Measurements from ENCODE around the gene CBFA2T2. TPM values are rescaled to one million over a fixed set of nuclear protein-coding genes. Genes with fewer than 3 reads are reported as not detected.
A peak's percentile ranks its signal among the peaks of the same experiment; 100 is the strongest.
"Not testable (repeated sequence)": the region's sequence is repeated elsewhere in the genome, so short reads cannot be mapped to it uniquely, and the experiment has no call there.

The CBFA2T2 gene
- total RNA-seq, 1 experiment from 2014 or later = 22.3 TPM

DNA sequence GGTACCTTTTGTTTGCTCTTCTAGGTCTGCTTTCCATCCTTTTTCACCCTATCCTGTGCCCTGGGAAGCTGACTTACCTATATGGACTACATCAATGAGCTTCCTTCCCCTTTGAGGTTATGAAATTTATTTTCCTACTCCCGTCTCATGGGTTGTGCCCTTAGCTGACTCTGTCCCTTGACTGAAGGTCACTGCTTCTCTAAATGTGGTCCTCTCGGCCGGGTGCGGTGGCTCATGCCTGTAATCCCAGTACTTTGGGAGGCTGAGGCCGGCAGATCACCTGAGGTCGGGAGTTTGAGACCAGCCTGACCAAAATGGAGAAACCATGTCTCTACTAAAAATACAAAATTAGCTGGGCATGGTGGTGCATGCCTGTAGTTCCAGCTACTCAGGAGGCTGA lies 6.9 kb downstream of the CBFA2T2 start:
- in situ Hi-C loops (cut with HindIII; ENCODE audit: low sequenced_read_pairs); DNase-seq (ENCODE audit: low spot score): not testable (repeated sequence)

DNA sequence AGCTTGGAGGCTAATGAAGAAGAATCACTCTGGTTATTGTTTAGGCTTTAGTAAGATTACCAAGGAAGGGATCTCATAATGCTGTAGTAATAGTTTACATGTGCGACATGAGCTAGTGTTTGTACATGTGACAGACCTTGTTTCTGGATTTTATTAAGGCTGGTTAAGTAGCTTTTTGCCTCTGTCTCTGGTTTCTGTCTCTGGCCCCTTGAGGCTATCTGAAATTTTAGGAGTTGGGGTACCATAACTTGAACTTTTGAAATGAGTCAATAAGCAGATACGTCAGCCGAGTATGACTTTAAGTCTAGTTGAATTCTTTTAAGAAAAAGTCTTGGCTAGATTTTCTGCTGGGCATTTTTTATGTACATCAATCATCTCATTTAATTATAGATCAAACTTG lies 9.5 kb downstream of the CBFA2T2 start:
- no peak for DNase-seq (ENCODE audit: low spot score)

DNA sequence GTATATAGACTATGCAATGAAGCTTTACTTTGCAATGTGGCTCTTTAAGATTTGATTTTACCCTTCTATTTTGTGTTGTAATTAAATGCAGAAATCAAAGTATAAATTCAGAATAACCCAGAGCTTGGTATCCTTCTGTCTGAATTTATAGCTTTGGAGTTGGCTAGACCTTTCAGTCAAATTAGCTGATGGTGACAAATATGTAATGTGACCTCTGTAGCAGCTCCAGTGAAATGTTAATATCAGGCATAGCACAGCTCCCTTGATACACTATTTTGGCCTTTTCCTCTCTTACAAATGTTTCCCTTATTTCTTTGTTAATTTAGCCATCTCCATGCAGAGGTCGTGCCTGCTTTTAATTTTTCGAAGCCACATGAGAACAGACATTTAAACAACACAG lies 11.1 kb downstream of the CBFA2T2 start:
- in situ Hi-C loops (cut with HindIII; ENCODE audit: low sequenced_read_pairs) = no loop called here
- DNase-seq (ENCODE audit: low spot score) = no peak

More for the DNA sequence above, 9.5 kb downstream of the CBFA2T2 start:
- in situ Hi-C loops (cut with HindIII; ENCODE audit: low sequenced_read_pairs) = no loop called here

DNA sequence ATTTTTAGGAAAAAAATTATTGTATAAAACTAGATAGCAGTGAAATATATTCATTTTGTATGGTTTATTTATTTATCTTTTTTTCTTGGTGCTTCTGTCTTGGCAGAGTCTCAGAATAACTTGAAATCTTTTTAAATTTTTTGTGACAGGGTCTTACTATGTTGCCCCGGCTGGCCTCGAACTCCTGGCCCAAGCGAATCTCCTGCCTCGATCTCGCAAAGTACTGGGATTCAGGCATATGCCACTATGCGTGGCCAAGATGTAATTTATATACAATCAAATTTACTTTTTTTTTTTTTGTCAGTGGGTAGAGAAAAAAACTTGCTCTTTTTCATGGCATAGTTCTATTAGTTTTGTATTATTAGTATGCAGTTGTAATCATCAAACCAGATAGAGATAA lies 13.7 kb downstream of the CBFA2T2 start:
- DNase-seq (ENCODE audit: low spot score) = no peak
- in situ Hi-C loops (cut with HindIII; ENCODE audit: low sequenced_read_pairs) = no loop called here

DNA sequence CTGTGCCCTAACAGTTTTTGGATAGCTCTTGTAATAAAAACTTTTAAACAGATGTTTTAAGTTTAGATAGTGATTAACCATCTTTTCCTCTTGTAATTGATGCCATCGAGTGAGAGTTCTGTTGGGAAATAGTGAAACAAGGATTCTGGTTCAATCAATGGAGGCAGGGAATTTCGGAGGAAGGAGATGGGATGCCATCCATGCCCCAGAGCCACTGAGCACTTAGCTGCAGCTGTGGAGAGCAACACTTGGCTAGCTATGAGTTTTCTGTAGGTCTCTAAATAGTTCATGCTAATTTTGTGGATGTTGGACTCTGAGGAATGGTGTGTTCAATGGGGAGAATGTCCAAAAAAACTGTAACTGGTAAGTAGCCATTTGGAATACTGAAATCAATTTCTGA lies 16.7 kb downstream of the CBFA2T2 start:
- in situ Hi-C loops (cut with HindIII; ENCODE audit: low sequenced_read_pairs) = no loop called here
- no peak for DNase-seq (ENCODE audit: low spot score)

DNA sequence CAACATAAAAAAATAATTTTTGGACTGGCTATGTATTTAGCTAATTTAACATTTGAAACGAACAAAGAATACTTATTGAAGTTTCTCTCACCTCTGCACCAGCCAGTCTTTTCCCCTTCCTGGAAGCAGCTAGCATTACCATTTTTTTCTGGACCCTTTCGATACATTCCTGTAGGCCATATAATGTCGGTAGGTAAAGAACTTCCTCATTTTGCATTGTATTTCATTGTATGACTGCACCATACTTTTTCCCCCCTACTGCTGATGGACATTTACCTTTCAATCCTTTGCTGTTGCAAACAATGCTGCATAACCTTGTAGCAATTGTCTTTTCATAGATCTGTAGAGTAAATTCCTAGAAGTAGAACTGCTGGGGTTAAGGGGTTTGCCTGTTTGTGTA lies 17.6 kb downstream of the CBFA2T2 start:
- DNase-seq (ENCODE audit: low spot score) = no peak
- in situ Hi-C loops (cut with HindIII; ENCODE audit: low sequenced_read_pairs) = no loop called here

DNA sequence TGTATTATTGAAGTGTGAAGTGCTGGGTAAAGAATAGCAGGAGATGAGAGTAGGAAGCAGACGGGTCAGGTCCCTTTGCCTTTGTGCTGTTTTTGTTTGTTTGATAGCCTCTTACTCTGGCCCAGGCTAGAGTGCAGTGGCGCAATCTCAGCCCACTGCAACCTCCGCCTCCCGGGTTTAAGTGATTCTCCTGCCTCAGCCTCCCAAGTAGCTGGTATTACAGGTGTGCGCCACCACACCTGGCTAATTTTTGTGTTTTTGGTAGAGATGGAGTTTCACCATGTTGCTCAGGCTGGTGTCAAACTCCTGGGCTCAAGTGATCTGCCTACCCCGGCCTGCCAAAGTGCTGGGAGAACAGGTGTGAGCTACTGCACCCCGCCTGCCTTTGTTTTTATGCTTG lies 18.1 kb downstream of the CBFA2T2 start:
- DNase-seq (ENCODE audit: low spot score); in situ Hi-C loops (cut with HindIII; ENCODE audit: low sequenced_read_pairs): not testable (repeated sequence)

DNA sequence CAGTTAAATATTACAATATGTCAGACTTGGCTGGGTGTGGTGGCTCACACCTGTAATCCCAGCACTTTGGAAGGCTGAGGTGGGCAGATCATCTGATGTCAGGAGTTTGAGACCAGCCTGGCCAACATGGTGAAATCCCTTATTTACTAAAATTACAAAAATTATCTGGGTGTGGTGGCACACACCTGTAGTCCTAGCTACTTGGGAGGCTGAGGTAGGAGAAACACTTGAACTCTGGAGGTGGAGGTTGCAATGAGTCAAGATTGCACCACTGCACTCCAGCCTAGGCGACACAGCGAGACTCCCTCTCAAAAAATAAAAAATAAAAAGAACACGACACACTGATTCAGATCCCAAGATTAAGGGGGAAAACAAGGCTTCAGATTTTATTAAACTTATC lies 19.2 kb downstream of the CBFA2T2 start:
- DNase-seq (ENCODE audit: low spot score); in situ Hi-C loops (cut with HindIII; ENCODE audit: low sequenced_read_pairs): not testable (repeated sequence)

DNA sequence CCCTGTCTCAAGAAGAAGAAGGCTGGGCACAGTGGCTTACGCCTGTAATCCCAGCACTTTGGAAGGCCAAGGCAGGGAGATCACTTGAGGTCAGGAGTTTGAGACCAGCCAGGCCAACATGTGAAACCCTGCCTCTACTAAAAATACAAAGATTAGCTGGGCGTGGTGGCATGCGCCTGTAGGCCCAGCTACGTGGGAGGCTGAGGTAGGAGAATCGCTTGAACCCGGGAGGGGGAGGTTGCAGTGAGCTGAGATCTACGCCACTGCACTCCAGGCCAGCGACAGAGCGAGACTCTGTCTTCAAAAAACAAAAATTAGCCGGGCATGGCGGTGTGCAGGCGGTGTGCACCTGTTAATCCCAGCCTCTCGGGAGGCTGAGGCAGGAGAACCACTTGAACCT lies 22.0 kb downstream of the CBFA2T2 start:
- in situ Hi-C loops (cut with HindIII; ENCODE audit: low sequenced_read_pairs); DNase-seq (ENCODE audit: low spot score): not testable (repeated sequence)

DNA sequence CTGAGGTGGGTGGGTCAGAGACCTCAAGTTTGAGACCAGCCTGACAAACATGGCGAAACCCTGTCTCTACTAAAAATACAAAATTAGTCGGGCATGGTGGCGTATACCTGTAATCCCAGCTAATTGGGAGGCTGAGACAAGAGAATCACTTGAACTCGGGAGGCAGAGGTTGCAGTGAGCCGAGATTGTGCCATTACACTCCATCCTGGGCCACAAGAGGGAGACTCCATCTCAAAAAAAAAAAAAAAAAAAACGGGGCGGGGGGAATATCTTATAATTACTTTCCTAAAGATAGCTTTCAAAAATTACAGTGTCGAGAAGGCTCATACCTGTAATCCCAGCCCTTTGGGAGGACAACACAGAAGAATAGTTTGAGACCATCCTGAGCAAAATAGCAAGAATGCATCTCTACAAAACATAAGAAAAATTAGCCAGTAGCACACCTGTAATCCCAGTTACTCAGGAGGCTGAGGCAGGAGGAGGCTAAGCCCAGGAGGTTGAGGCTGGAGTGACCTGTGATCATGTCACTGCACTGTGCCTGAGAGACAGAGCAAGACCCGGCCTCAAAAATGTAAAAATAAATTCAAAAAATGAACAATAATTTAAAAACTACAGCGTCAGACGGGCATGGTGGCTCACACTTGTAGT lies 25.8 kb downstream of the CBFA2T2 start:
- DNase-seq (ENCODE audit: low spot score) = no peak
- in situ Hi-C loops (cut with HindIII; ENCODE audit: low sequenced_read_pairs) = no loop called here

DNA sequence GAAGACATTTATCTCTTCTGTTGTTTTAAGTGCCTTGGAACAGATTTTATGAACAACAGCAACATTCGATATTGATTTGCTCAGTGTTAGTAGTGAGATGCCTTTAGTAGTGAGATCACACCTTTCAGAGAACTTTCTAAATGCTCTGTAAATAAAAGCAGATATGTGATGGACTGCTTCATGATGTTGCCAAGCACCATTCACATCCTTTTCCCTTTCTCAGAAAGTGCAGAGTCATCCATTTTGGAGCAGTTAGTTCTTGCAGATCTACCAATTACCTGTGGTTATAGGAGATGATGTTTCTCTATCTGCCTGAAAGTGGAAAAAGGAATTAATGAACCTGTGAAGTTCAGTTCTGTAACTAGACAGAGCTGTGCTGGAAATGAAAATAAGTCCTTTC lies 27.0 kb downstream of the CBFA2T2 start:
- in situ Hi-C loops (cut with HindIII; ENCODE audit: low sequenced_read_pairs) = no loop called here

DNA sequence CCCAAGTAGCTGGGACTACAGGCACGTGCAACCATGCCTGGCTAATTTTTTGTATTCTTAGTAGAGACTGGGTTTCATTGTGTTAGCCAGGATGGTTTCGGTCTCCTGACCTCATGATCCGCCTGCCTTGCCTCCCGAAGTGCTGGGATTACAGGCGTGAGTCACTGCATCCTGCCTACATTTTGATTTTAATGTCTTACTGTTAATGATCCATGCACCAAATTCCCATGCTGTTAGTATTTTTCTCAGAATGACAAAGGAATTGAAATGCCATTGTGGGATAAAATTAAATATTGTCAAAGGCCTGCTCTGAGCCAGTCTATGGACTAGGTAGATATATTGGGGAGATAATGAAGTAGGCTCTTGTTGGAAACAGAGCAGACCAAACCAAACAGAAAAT lies 28.2 kb downstream of the CBFA2T2 start:
- no peak for DNase-seq (ENCODE audit: low spot score)
- in situ Hi-C loops (cut with HindIII; ENCODE audit: low sequenced_read_pairs) = no loop called here

More for the DNA sequence above, 27.0 kb downstream of the CBFA2T2 start:
- DNase-seq (ENCODE audit: low spot score) = peak; percentile 29

DNA sequence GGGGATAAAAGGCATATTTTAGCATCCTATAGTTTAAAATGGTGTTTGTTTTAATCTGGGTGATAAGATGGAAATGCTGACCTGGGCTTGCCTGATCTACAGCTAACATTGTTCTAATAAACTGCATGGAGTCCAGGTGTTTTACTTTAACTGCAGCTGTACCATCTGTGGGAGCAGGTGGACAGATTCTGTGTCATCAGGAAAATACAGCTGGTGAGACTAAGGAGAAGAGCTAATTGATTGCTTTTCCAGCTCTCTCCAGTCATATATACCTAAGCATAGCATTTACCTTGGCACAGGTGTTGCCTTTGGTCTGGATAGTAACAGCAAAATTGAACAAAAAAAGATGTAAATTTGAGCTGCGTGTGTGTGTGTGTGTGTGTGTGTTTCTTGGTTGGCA lies 31.6 kb downstream of the CBFA2T2 start:
- in situ Hi-C loops (cut with HindIII; ENCODE audit: low sequenced_read_pairs) = no loop called here

DNA sequence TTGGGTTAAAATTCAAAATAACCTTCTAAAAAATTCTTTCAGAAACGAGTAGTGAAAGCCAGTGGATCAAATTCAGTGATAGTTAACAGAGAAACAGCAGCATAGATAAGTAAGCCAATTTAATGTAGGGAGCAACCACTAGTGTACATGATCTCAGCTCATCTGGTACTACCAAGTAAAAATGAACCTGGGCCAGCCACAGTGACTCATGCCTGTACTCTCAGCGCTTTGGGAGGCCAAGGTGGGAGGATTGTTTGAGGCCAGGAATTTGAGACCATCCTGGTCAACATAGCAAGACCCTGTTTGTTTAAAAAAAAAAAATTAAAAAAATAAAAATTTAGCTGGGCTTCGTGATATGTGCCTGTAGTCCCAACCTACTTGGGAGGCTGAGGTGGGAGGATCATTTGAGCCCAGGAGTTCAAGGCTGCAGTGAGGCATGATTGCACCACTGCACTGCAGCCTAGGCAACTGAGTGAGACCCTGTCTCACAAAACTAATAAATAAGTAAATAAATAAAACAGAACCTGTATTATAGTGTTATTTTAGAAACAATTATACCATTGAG lies 32.4 kb downstream of the CBFA2T2 start:
- in situ Hi-C loops (cut with HindIII; ENCODE audit: low sequenced_read_pairs) = no loop called here
- no peak for DNase-seq (ENCODE audit: low spot score)

More for the DNA sequence above, 31.6 kb downstream of the CBFA2T2 start:
- DNase-seq (ENCODE audit: low spot score) = no peak

DNA sequence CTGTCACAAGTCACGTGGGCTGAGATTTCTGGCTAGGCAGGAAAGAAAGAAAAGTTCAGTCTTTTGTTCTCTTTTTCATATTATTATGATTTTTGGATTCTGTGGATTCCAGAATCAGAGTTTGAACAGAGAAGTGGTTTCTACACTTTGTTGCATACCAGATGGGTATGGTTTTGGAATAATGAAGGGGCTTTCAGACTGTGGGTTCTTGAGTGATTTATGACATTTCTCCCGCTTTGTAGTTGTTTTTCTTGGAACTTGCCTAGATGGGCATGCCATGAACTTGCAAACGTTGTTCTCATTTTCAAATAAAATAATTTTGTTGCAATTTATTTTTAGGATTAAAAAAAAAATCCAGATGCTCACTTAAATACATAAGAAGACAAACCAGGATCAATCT lies 34.4 kb downstream of the CBFA2T2 start:
- DNase-seq (ENCODE audit: low spot score) = no peak
- in situ Hi-C loops (cut with HindIII; ENCODE audit: low sequenced_read_pairs) = no loop called here

DNA sequence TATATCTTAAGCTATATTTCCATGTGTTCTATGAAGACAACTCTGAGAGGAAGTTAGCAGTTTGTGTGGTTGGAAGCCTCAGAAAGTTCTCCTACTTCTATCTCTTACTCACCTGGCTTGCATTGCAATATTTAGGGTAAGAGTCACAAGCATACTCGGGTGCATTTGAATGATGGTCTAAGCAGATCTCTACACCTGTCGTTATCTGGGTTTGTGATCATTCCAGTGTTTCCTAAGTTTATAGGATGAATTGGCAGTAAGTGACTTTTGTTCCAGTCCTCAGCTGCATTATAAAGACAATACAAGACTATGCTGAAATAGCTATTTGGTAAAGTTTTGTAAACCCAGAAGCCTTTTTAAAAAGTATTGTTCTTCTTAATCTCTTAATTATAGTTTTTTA lies 36.9 kb downstream of the CBFA2T2 start:
- in situ Hi-C loops (cut with HindIII; ENCODE audit: low sequenced_read_pairs) = no loop called here
- DNase-seq (ENCODE audit: low spot score) = no peak

DNA sequence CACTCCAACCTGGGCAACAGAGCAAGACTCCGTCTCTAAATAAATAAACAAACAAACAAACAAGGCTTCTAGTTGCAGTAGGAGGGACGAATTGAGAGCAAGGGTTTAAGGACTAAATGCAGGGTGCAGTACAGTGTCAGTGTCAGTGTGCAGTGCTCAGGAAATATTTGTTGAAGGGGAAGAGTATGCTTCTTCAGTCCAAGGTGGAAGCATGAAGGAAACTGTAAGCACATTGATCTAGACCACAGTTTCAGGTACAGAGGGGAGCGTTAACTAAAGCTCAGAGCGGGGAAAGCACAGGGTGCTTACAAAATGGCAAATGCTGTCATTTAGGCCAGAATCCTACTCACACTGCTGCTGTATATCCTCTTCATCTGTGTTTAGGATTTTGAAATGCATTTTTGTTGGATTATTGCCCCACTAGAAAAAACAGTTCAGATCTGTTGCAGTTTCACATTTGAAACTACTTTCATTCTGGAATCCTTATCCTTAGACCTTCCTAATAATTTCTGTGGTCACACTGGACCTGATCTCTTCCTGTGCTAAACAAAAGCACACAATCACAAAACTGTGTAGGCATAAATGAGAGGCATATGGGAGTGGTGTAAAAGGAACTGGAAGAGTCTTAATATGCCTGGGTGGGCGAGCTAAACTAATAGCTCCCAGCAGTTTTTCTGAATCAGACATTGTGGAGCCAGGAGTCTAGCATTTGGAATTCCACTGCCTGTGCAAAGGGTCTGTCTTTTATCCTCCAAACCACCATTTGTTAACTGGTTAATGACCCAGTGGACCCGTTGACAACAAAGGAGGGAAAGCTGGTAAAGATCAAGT lies 41.4 kb downstream of the CBFA2T2 start:
- DNase-seq (ENCODE audit: low spot score) = no peak
- in situ Hi-C loops (cut with HindIII; ENCODE audit: low sequenced_read_pairs) = no loop called here

DNA sequence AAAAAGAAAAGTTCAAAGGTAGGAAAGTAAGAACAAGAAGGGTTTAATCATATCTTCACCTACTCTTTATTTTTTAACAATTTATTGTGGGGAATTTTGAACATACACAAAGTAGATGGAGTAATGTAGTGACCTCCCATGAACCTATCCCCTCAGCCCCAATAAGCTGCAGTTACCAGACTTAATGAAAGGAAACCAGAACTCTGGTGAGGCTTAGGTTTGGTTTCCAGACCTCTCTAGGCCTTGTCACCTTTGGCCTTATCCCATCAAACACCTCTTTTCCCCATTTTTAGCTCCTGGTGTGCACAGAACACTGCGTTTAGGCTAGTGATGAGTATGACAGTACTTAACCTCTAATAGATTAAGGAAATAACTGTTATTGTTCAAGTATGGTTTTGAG lies 42.0 kb downstream of the CBFA2T2 start:
- in situ Hi-C loops (cut with HindIII; ENCODE audit: low sequenced_read_pairs) = no loop called here
- no peak for DNase-seq (ENCODE audit: low spot score)

DNA sequence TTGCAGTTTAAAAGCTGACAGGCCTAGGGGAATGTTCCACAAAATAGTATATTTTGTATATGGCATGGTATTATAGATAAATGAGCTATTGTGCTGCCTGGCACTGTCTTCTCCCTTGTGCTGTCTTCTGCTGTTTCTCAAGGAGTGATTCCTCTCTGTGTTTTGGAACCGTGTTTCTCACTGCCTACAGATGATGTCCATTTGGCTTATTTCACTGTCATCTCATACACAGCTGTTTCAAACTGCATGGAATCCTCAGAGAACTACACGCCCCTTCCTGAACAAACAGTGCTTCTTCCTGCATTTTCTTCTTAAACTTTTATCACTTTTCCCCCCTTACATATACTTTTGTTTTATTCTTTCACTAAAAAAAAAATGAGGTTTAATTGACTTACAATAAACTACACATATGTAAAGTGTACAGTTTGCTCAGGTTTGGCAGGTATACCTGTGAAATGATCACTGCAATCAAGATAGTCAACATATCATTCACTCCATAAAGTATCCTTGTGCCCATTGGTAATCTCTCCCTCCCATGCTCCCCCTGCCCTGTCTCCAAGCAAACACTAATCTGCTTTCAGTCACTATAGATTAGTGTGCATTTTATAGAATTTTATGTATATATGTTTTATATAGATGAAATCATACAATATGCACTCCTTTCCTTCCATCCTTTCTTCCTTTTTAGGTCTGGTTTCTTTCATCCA lies 43.0 kb downstream of the CBFA2T2 start:
- no peak for DNase-seq (ENCODE audit: low spot score)
- in situ Hi-C loops (cut with HindIII; ENCODE audit: low sequenced_read_pairs) = no loop called here

DNA sequence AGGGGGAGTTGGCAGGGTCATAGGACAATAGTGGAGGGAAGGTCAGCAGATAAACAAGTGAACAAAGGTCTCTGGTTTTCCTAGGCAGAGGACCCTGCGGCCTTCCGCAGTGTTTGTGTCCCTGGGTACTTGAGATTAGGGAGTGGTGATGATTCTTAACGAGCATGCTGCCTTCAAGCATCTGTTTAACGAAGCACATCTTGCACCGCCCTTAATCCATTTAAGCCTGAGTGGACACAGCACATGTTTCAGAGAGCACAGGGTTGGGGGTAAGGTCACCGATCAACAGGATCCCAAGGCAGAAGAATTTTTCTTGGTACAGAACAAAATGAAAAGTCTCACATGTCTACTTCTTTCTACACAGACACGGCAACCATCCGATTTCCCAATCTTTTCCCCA lies 45.8 kb downstream of the CBFA2T2 start:
- in situ Hi-C loops (cut with HindIII; ENCODE audit: low sequenced_read_pairs); DNase-seq (ENCODE audit: low spot score): not testable (repeated sequence)
